GDM1 (cell line): ENCODE data around the gene ZNF268.
"Not testable (repeated sequence)": the region's sequence is repeated elsewhere in the genome, so short reads cannot be mapped to it uniquely, and the experiment has no call there.

ENCODE experiments used
- DNase-seq: peaks from one replicate; lab custom pipeline; 2025; lab: John Stamatoyannopoulos, UW

ZNF268 gene

DNA sequence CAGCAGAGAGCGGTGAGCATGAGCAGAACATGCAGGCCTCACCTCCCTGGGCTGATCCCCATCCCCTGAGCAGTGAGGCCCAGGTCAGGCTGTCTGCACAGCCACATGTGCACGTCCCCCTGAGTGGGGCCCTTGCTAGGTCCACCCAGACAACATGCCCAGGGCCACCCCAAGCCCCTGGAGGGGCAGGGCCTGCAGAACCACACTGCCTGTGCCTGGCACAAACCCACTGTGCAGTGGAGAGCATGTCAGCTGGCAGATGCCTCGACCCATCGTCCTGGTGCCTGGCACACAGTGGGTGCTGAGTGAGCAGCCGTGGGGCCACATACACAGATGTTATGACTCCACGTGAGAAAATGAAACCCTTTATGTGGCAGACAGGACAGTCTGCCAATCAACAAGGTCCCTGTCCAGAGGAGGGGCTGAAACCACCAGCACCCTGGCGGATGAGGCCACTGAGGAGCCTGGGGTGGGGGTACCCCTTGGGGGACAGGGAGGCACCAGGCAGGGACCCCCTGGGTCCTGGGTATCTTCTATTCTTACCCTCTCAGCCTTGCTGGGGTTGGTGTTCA, 46.1 kb downstream of the ZNF268 start:
- DNase-seq, result no peak

- no peak for DNase-seq
Measured at GRCh38 chr12:133231001-133231400, 49.7 kb downstream of the ZNF268 start.

- no peak for DNase-seq
Measured at GRCh38 chr12:133233006-133233405, 51.7 kb downstream of the ZNF268 start.

GRCh38 chr12:133233993-133234564, 52.8 kb downstream of the ZNF268 start:
- DNase-seq, result no peak

GRCh38 chr12:133234971-133235370, 53.7 kb downstream of the ZNF268 start:
- DNase-seq, result no peak

- DNase-seq, result no peak
Measured at GRCh38 chr12:133235401-133236112, 54.3 kb downstream of the ZNF268 start, which contains the start of gene ANHX. Gene ANHX (minus strand): TSS chr12:133235877. CDS start chr12:133234356, 1,521 bp downstream.

DNA sequence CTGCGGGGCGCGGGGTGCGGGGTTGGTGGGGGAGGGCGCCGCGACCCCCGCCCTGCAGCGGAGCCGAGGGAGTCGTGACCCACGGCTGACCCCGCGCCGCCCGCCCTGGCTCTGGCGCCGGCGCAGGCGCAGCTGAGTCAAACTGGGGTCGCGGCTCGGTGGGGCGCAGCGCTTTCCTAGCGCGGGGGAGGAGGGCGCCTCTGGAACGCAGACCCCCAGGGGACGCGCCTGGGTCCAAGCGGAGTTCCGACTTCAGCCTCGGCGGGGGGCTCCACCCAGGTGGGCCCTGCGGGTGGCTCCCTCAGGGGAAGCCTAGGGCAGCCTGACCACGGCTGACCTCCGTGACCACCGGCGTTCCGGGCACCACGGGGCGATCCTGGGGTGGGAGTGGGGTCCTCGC, 54.8 kb downstream of the ZNF268 start:
- no peak for DNase-seq

DNA sequence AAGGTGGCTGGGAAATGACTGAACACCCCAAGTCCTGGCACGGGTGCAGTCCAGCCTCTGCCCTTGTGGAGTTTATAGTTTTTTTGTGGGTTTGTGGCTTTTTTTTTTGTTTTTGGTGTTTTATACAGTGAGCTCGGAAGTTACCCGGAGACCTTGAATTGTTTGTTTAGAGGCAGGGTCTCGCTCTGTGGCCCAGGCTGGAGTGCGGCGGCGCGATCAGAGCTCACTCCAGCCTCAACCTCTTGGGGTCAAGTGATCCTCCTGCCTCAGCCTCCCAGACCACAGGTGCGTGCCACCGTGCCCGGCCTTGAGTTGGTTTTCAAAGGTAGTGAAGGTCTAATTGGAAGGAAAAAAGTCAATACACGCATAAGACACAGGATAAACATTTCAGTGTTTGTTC, 55.3 kb downstream of the ZNF268 start:
- no peak for DNase-seq

DNA sequence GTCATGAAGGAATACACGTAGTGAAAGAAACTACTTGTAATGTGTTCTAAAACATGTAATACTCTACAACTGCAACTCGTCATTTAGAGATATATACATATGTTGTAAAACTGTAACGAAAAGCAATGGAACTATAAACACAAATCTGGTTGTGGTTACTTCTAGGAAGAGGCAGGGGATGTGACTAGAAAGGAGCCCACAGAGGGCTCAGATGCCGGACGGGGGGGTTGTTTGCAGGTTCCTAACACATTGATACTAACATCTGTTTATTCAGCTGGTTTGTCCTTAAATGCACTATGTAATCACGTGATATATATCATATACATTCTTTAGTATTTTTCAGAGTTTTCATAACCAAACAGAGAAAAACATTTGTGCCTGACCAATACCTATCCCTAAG, 70.4 kb downstream of the ZNF268 start:
- DNase-seq, result no peak

GRCh38 chr12:133255833-133256232, 74.5 kb downstream of the ZNF268 start:
- not testable (repeated sequence) for DNase-seq

GRCh38 chr12:133256321-133256720, 75.0 kb downstream of the ZNF268 start:
- no peak for DNase-seq

- DNase-seq, result no peak
Measured at GRCh38 chr12:133264173-133264572, 82.9 kb downstream of the ZNF268 start.
